ENCODE data around the gene MCF2L.

MCF2L gene

GRCh38 chr13:113113846-113114271 lies 144.8 kb downstream of the MCF2L start:
- ATAC-seq = no peak
- TF ChIP-seq, protein P1, sequence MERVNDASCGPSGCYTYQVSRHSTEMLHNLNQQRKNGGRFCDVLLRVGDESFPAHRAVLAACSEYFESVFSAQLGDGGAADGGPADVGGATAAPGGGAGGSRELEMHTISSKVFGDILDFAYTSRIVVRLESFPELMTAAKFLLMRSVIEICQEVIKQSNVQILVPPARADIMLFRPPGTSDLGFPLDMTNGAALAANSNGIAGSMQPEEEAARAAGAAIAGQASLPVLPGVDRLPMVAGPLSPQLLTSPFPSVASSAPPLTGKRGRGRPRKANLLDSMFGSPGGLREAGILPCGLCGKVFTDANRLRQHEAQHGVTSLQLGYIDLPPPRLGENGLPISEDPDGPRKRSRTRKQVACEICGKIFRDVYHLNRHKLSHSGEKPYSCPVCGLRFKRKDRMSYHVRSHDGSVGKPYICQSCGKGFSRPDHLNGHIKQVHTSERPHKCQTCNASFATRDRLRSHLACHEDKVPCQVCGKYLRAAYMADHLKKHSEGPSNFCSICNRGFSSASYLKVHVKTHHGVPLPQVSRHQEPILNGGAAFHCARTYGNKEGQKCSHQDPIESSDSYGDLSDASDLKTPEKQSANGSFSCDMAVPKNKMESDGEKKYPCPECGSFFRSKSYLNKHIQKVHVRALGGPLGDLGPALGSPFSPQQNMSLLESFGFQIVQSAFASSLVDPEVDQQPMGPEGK (CRISPR knock-in tag; IDR thresholded peaks at IDR 0.05; ENCODE audit: borderline replicate concordance) = no peak
- TF ChIP-seq ZFP30 (CRISPR knock-in tag; IDR thresholded peaks at IDR 0.05) = no peak
- no peak for TF ChIP-seq ZNF70 (CRISPR knock-in tag; IDR thresholded peaks at IDR 0.05)
- no peak for TF ChIP-seq GLIS3 (CRISPR knock-in tag; IDR thresholded peaks at IDR 0.05)
- TF ChIP-seq ZFP3 (CRISPR knock-in tag; IDR thresholded peaks at IDR 0.05) = no peak
- TF ChIP-seq RARB (CRISPR knock-in tag; IDR thresholded peaks at IDR 0.05) = no peak
- TF ChIP-seq SNAI2 (CRISPR knock-in tag; IDR thresholded peaks at IDR 0.05) = no peak
- TF ChIP-seq TCF4 (CRISPR knock-in tag; IDR thresholded peaks at IDR 0.05; ENCODE audit: borderline replicate concordance) = no peak
- TF ChIP-seq TSHZ2 (CRISPR knock-in tag; IDR thresholded peaks at IDR 0.05) = no peak
- no peak for TF ChIP-seq ZNF565 (CRISPR knock-in tag; conservative IDR thresholded peaks at IDR 0.05; ENCODE audit: low read depth)
- no peak for TF ChIP-seq BACH2 (CRISPR knock-in tag; IDR thresholded peaks at IDR 0.05; ENCODE audit: borderline replicate concordance)
- TF ChIP-seq ESRRG (CRISPR knock-in tag; IDR thresholded peaks at IDR 0.05) = no peak
- TF ChIP-seq OSR1 (CRISPR knock-in tag; IDR thresholded peaks at IDR 0.05) = no peak
- TF ChIP-seq ISL1 (CRISPR knock-in tag; IDR thresholded peaks at IDR 0.05) = no peak
- TF ChIP-seq ARNTL (CRISPR knock-in tag; IDR thresholded peaks at IDR 0.05; ENCODE audit: borderline replicate concordance, low read depth) = no peak
- no peak for TF ChIP-seq CREB5 (CRISPR knock-in tag; IDR thresholded peaks at IDR 0.05; ENCODE audit: low read depth)
- no peak for TF ChIP-seq CSRNP3 (CRISPR knock-in tag; IDR thresholded peaks at IDR 0.05)
- TF ChIP-seq POU6F1 (CRISPR knock-in tag; IDR thresholded peaks at IDR 0.05; ENCODE audit: borderline replicate concordance, low read depth) = no peak
- TF ChIP-seq ZNF8 (CRISPR knock-in tag; IDR thresholded peaks at IDR 0.05) = no peak

DNA sequence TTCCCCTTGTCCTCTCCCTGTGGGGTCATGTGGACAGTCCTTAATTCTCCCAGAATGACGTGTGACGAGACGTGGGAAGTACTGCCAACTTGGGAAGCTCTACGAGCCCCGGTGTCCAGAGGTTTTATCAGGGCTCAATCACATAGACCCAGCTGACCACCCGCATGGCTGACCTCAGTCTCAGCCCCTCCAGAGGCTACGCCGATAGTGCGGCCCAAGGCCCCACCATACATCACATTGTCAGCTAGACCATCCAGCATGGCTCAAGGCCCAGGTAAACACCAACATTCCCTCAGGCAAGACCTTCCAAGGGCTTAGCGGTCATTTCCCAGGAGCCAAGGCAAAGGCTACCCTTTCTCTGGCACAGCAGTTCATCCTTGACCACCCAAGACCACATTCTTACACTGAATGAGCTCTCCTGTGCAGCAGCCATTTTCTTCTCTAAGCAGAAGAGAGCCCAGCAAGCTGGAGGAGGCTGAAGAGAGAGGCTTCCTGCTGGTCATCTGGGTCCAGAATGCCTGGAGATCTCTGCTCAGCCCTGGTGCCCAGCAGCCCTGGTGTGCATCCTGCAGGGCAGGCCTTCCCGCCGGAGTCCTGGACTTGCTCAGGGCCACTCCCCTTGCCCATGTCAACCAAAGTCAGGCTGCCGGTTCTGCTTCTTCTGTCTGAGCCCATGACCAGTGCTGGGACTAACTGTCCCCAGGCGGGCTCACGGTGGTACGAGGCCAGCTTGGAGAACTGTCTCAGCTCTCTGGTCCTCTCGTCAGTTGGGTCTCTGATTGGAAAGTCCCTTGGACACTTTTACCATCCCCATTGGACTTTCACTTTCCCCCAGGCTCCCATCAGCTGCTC lies 145.7 kb downstream of the MCF2L start:
- no peak for ATAC-seq
- TF ChIP-seq PPARA (CRISPR knock-in tag; IDR thresholded peaks at IDR 0.05; ENCODE audit: borderline replicate concordance) (no peak), TOX (CRISPR knock-in tag; IDR thresholded peaks at IDR 0.05; ENCODE audit: borderline replicate concordance) (no peak), CSDC2 (CRISPR knock-in tag; IDR thresholded peaks at IDR 0.05) (no peak), ZNF70 (CRISPR knock-in tag; IDR thresholded peaks at IDR 0.05) (no peak), CSRNP3 (CRISPR knock-in tag; IDR thresholded peaks at IDR 0.05) (no peak), CREB5 (CRISPR knock-in tag; IDR thresholded peaks at IDR 0.05; ENCODE audit: low read depth) (no peak), TCF4 (CRISPR knock-in tag; IDR thresholded peaks at IDR 0.05; ENCODE audit: borderline replicate concordance) (no peak), ARNTL (CRISPR knock-in tag; IDR thresholded peaks at IDR 0.05; ENCODE audit: borderline replicate concordance, low read depth) (no peak), ESRRG (CRISPR knock-in tag; IDR thresholded peaks at IDR 0.05) (no peak)
